BE2C (cell line): Measurements from ENCODE around the gene SLC2A6.
A peak's percentile ranks its signal among the peaks of the same experiment; 100 is the strongest.

Source experiments
- DNase-seq: peaks from one replicate; pipeline ENCODE4 v3.0.0-alpha.2; 2020
- H3K27me3 ChIP-seq: fragments of 250-450 bp; sonication (Bioruptor Pico); 2 replicates; pipeline ENCODE4 v1.5.1; 2020; ENCODE audit warnings: mild to moderate bottlenecking
- H3K36me3 ChIP-seq: fragments of 250-450 bp; sonication (Bioruptor Pico); 2 replicates; pipeline ENCODE4 v1.5.1; 2020; ENCODE audit warnings: mild to moderate bottlenecking
- H3K4me1 ChIP-seq: fragments of 250-450 bp; sonication (Bioruptor Pico); 2 replicates; pipeline ENCODE4 v1.5.1; 2020
- H3K4me3 ChIP-seq: 2 replicates; pipeline ENCODE4 v1.5.1; 2011; ENCODE audit warnings: low read depth, low read length
- H3K9me3 ChIP-seq: fragments of 250-450 bp; sonication (Bioruptor Pico); 2 replicates; pipeline ENCODE4 v1.5.1; 2020
- CTCF ChIP-seq: IDR thresholded peaks from 2 replicates; pipeline ENCODE4 v1.5.1; 2012; ENCODE audit warnings: mild to moderate bottlenecking, low read depth, low read length

SLC2A6 gene

DNA sequence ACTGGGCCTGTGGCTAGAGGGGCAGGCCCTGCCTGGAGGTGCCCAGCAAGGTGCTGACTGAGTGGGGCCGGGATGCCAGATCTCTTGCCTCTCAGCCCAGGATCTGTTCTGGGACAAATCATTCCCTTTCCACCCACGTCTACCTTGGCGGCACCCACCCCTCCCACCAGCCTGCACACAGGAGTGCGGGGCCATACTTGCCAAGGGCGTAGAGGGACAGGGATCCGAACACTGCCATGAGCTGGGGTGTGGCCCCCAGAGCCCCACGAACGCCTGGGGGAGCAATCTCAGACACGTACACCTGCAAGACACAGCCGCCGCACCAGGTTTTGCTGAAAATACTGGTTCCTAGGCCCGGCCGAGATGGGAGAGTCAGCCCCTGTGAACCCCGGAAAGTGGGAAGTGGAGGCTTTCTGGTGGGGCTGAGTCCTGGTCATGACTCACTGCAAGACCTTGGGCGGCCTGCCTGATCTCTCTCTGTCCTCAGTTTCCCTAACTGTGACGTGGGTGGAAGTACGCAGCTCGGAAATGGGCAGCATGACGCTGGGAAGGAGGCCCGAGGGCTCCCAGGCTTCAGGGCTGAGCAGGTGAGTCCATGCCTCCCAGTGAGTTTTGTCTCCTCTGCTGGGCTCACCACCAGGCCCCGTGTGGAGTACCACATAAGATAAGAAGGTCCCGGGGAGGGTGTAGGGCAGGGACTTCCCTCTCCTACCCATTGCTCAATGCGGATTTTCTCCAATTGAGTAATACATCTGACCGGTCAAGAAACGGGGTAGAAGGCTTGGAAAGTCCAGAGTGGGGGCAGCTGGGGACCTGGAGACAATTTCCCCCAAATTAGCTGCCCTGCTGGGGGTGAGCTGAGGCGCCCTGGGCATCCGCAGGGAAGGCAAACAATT lies 2.6 kb downstream of the SLC2A6 start:
- H3K4me1 ChIP-seq = peaks cover 3% of the 10 kb centered on the region; the same call in 1 of the 2 replicates
- H3K27me3 ChIP-seq = no peaks in the 10 kb centered on the region
- no peaks in the 10 kb centered on the region for H3K9me3 ChIP-seq
- no peak for TF ChIP-seq CTCF
- DNase-seq = peak; percentile 7
- no peak overlapping the region for H3K4me3 ChIP-seq
- peaks cover 33% of the 10 kb centered on the region for H3K36me3 ChIP-seq

- H3K4me1 ChIP-seq = peaks cover 3% of the 10 kb centered on the region; the same call in 1 of the 2 replicates
- no peaks in the 10 kb centered on the region for H3K9me3 ChIP-seq
- H3K27me3 ChIP-seq = no peaks in the 10 kb centered on the region
- H3K36me3 ChIP-seq = peaks cover 33% of the 10 kb centered on the region
- TF ChIP-seq CTCF = no peak
- peak; percentile 29 for DNase-seq
- H3K4me3 ChIP-seq = no peak overlapping the region
These were observed 3.4 kb downstream of the SLC2A6 start for GRCh38 chr9:133475292-133476012.

- peaks cover 3% of the 10 kb centered on the region; the same call in 1 of the 2 replicates for H3K4me1 ChIP-seq
- TF ChIP-seq CTCF = 0 out of 2 replicates have a peak, but pooled peaks have one; percentile 2
These were observed 4.0 kb downstream of the SLC2A6 start for GRCh38 chr9:133474853-133475252.

GRCh38 chr9:133474215-133474614 lies 4.7 kb downstream of the SLC2A6 start:
- H3K4me3 ChIP-seq = no peak overlapping the region
- TF ChIP-seq CTCF = no peak
- no peak for DNase-seq
- no peaks in the 10 kb centered on the region for H3K9me3 ChIP-seq
- H3K27me3 ChIP-seq = no peaks in the 10 kb centered on the region
- peaks cover 33% of the 10 kb centered on the region for H3K36me3 ChIP-seq
- peaks cover 3% of the 10 kb centered on the region; the same call in 1 of the 2 replicates for H3K4me1 ChIP-seq

More at GRCh38 chr9:133474853-133475252, 4.0 kb downstream of the SLC2A6 start:
- DNase-seq = peak; percentile 10
- H3K9me3 ChIP-seq = no peaks in the 10 kb centered on the region
- no peaks in the 10 kb centered on the region for H3K27me3 ChIP-seq
- peaks cover 33% of the 10 kb centered on the region for H3K36me3 ChIP-seq
- H3K4me3 ChIP-seq = no peak overlapping the region

GRCh38 chr9:133473743-133474142 lies 5.2 kb downstream of the SLC2A6 start:
- DNase-seq = peak; percentile 8
- H3K9me3 ChIP-seq = no peaks in the 10 kb centered on the region

More at GRCh38 chr9:133473743-133474142, 5.2 kb downstream of the SLC2A6 start:
- Histone ChIP-seq H3K4me1 (peaks cover 3% of the 10 kb centered on the region; the same call in 1 of the 2 replicates), H3K4me3 (no peak overlapping the region), H3K36me3 (peaks cover 33% of the 10 kb centered on the region), H3K27me3 (no peaks in the 10 kb centered on the region)
- TF ChIP-seq CTCF = no peak
